Esophagus squamous epithelium (tissue), 5 donors: Measurements from ENCODE around the gene MPPED2. TPM values are rescaled to one million over a fixed set of nuclear protein-coding genes. Genes with fewer than 3 reads are reported as not detected.

Source experiments
- DNase-seq: peaks from one replicate; lab custom pipeline; 2025; lab: John Stamatoyannopoulos, UW
- H3K27ac ChIP-seq, 4 donors: fragments of 200-600 bp; sonication (generic); one replicate each; pipeline ENCODE4 v1.5.1; 2016 to 2019; ENCODE audit warnings: mild to moderate bottlenecking in 1 of 4
- H3K27me3 ChIP-seq, 4 donors: fragments of 200-600 bp; sonication (generic); 1 replicate in 3 of 4; 2 replicates in 1 of 4; pipeline versions ENCODE4 v1.5.1 to v1.6.0; 2017 to 2021; ENCODE audit warnings: antibody characterized with exemption in 1 of 4
- H3K36me3 ChIP-seq, 3 donors: fragments of 200-600 bp; sonication (generic); one replicate each; pipeline ENCODE4 v1.5.1; 2016 to 2019
- H3K4me1 ChIP-seq, 3 donors: fragments of 200-600 bp; sonication (generic); one replicate each; pipeline ENCODE4 v1.5.1; 2017 to 2019
- H3K4me3 ChIP-seq, 4 donors: fragments of 200-600 bp; sonication (generic); 1 replicate in 3 of 4; 2 replicates in 1 of 4; pipeline ENCODE4 v1.5.1; 2016 to 2019; ENCODE audit warnings: mild to moderate bottlenecking in 2 of 4, moderate library complexity in 1 of 4
- H3K9me3 ChIP-seq, 3 donors: fragments of 200-600 bp; sonication (generic); one replicate each; pipeline ENCODE4 v1.5.1; 2016 to 2019
- POLR2A ChIP-seq, 4 donors: fragments of 450-650 bp; IDR thresholded peaks; one replicate each; pipeline ENCODE4 v1.6.1; 2017; ENCODE audit warnings: antibody characterized with exemption in 4 of 4, mild to moderate bottlenecking in 4 of 4, moderate library complexity in 3 of 4
- WGBS, 2 donors: methylation state at CpG; one replicate each; pipeline ENCODE4 v1.1.5; 2018; 5-methylcytosine and 5-hydroxymethylcytosine counted together
- intact Hi-C: fragments of 100-400 bp; cut with DNase I; formaldehyde crosslinking; loops from one replicate; pipeline ENCODE4 v1.15.0; 2022
- total RNA-seq, 4 donors: library from RNA; depleted of rRNA; stranded (reverse); fragments of >200 nt; gene quantifications; one replicate each; pipeline ENCODE4 v1.1.0, GENCODE V29; 2016
- TF ChIP-seq, protein P1 (sequence below), 6 experiments: fragments of 450-650 bp in 4 of 6; fragments of 200-600 bp in 2 of 6; sonication (generic) in 2 of 6; IDR thresholded peaks; one replicate each; pipeline ENCODE4 v1.5.1; 2016 to 2019; ENCODE audit warnings: antibody characterized with exemption in 6 of 6, mild to moderate bottlenecking in 4 of 6, moderate library complexity in 4 of 6
- donor health status: DM: yes; HTN: yes; CAD: no.

The MPPED2 gene
- total RNA-seq, 4 donors from 2014 or later, result 0.49 to 3.2 (median 1.8) TPM

DNA sequence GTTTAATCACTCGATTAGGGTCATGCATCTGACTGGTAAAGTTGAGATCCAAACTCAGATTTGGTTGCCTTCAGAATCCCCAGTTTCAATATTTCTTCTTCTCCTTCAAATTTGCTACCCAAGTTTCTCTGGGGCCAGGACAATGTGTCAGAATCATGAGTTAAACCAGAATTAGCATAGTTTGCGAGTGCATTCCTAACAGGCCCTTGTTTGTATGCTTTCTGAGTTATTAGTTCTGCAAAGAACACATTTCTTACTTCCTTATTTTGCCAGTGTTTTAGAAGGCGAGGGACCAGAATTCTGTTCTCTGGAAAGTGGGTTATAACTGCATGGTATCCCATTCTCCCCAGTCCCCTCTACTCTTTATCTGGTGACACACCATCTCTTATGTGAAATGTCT, 151.3 kb downstream of the MPPED2 start:
- H3K27me3 ChIP-seq, result no peaks in the 10 kb centered on the region
- peaks cover 0 to 12% (median 0%) of the 10 kb centered on the region in 3 donors for H3K4me1 ChIP-seq
- DNase-seq, result no peak
- H3K27ac ChIP-seq, result no peak overlapping the region
- H3K9me3 ChIP-seq, result no peaks in the 10 kb centered on the region
- H3K4me3 ChIP-seq, result no peak overlapping the region
- no peaks in the 10 kb centered on the region for H3K36me3 ChIP-seq
- no peak for TF ChIP-seq POLR2A (IDR thresholded peaks at IDR 0.05)
- TF ChIP-seq, protein P1, sequence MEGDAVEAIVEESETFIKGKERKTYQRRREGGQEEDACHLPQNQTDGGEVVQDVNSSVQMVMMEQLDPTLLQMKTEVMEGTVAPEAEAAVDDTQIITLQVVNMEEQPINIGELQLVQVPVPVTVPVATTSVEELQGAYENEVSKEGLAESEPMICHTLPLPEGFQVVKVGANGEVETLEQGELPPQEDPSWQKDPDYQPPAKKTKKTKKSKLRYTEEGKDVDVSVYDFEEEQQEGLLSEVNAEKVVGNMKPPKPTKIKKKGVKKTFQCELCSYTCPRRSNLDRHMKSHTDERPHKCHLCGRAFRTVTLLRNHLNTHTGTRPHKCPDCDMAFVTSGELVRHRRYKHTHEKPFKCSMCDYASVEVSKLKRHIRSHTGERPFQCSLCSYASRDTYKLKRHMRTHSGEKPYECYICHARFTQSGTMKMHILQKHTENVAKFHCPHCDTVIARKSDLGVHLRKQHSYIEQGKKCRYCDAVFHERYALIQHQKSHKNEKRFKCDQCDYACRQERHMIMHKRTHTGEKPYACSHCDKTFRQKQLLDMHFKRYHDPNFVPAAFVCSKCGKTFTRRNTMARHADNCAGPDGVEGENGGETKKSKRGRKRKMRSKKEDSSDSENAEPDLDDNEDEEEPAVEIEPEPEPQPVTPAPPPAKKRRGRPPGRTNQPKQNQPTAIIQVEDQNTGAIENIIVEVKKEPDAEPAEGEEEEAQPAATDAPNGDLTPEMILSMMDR (IDR thresholded peaks at IDR 0.05), result no peak
- intact Hi-C loops, result no loop called here
- WGBS, 2 donors, result 65 to 96% methylated on average over 3 of the region's 3 CpGs

DNA sequence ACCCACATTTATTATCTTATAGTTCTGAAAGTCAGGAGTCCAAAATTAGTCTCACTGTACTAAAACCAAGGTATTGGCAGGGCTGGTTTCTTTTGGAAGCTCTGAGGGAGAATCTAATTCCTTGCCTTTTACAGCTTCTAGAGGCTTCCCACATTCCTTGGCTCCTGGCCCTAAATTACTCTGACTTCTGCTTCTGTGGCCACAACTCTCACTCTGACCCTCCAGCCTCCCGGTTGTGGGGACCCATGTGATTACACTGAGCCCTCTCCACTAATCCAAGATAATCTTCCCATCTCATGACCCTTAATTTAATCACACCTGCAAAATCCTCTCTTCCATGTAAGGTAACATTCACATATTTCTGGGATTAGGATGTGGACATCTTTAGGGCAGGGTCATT, 152.3 kb downstream of the MPPED2 start:
- Histone ChIP-seq H3K4me3 (no peak overlapping the region), H3K27me3 (no peaks in the 10 kb centered on the region), H3K9me3 (no peaks in the 10 kb centered on the region), H3K27ac (no peak overlapping the region), H3K36me3 (no peaks in the 10 kb centered on the region), H3K4me1 (peaks cover 0 to 12% (median 0%) of the 10 kb centered on the region in 3 donors)
- intact Hi-C loops, result no loop called here
- no peak for TF ChIP-seq POLR2A (IDR thresholded peaks at IDR 0.05)
- TF ChIP-seq, protein P1 (IDR thresholded peaks at IDR 0.05), result no peak
- WGBS, 2 donors, result 47 to 50% methylated on average over 1 of the region's 1 CpG
- no peak for DNase-seq

DNA sequence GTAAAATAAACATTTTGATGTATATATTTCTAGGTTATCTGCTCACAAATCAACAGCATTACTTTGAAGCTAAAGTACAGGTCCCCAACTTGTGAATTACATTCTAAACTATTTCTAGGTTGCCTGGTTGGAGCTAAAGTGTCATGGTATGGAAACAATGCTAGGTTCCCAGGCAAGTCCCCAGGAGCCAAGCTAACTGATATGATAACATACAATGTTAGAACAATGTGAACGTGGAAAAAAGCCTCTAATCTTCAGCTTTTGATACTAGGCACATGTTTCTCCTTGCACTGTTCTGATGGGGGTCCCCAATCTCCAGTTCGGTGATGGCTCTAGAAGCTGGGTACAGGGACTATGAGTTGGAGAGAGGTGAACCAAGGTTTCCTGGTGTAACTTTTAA, 153.4 kb downstream of the MPPED2 start:
- no peaks in the 10 kb centered on the region for H3K36me3 ChIP-seq
- 52 to 72% methylated on average over 2 of the region's 2 CpGs for WGBS, 2 donors
- no peaks in the 10 kb centered on the region for H3K9me3 ChIP-seq
- peaks cover 0 to 12% (median 0%) of the 10 kb centered on the region in 3 donors for H3K4me1 ChIP-seq
- H3K27me3 ChIP-seq, result no peaks in the 10 kb centered on the region
- no peak for DNase-seq
- H3K27ac ChIP-seq, result no peak overlapping the region
- intact Hi-C loops, result no loop called here
- no peak overlapping the region for H3K4me3 ChIP-seq
- no peak for TF ChIP-seq POLR2A (IDR thresholded peaks at IDR 0.05)
- TF ChIP-seq, protein P1 (IDR thresholded peaks at IDR 0.05), result no peak

DNA sequence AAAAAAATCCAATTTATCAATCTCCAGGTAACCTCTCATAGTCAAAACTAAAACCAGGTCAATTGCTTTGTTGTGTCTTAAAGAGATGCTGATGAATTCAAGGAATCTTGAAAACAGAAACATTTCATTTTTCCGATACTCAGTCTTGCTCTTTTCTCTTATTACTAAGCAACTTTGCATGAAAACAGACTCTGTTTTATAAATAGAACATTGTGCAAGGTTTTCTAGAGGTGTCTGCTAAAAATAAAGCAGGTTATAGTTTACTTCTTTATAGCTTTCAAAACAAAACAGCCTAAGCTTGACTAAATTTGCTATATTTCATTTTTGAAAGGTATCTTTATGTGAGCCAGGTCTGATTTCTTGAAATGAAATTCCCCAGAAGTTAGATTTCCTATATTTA, 154.0 kb downstream of the MPPED2 start:
- intact Hi-C loops, result no loop called here
- Histone ChIP-seq H3K27me3 (no peaks in the 10 kb centered on the region), H3K36me3 (no peaks in the 10 kb centered on the region), H3K27ac (no peak overlapping the region), H3K4me3 (no peak overlapping the region), H3K9me3 (no peaks in the 10 kb centered on the region), H3K4me1 (peaks cover 0 to 12% (median 0%) of the 10 kb centered on the region in 3 donors)
- DNase-seq, result no peak
- 35 to 84% methylated on average over 1 of the region's 1 CpG for WGBS, 2 donors
- TF ChIP-seq POLR2A (IDR thresholded peaks at IDR 0.05), result no peak
- TF ChIP-seq, protein P1 (IDR thresholded peaks at IDR 0.05), result no peak

DNA sequence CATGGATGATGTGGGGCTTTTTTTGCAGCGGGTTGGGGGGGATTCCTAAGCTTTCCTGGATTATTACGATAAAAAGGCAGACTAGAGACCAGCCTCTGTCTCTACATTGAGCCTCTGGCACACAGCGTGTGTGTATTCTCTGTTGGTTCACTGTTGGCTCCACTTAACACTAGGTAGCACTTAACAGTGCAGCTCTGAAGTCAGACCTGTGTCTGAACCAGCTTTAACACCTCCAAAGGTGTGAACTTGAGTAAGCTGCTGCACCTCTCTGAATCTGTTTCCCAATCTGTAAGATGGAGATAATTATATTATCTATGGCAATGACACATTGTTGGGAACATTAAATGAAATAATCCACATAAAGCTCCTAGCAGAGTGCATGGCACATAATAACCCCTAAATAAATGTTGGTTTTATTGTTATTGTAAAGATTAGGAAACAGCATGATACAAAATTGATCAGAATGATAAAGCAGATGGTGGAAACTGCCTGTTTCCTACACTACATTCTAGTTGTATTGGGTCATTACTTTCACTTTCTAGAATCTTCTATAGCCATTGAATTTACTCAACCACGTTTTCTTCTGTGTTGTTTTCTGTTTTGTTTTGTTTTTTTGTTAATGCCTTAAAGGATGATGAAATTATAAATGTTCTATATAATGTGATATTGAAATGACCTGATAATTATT, 154.9 kb downstream of the MPPED2 start:
- Histone ChIP-seq H3K4me1 (peaks cover 0 to 12% (median 0%) of the 10 kb centered on the region in 3 donors), H3K27ac (no peak overlapping the region)

More for the DNA sequence above, 154.9 kb downstream of the MPPED2 start:
- no peaks in the 10 kb centered on the region for H3K36me3 ChIP-seq
- no peaks in the 10 kb centered on the region for H3K9me3 ChIP-seq
- intact Hi-C loops, result no loop called here
- DNase-seq, result no peak
- TF ChIP-seq, protein P1 (IDR thresholded peaks at IDR 0.05), result no peak
- no peak for TF ChIP-seq POLR2A (IDR thresholded peaks at IDR 0.05)
- no peaks in the 10 kb centered on the region for H3K27me3 ChIP-seq
- no peak overlapping the region for H3K4me3 ChIP-seq
- 69 to 75% methylated on average over 4 of the region's 4 CpGs for WGBS, 2 donors
